ENCODE data around the gene MAS1. TPM values are rescaled to one million over a fixed set of nuclear protein-coding genes. Genes with fewer than 3 reads are reported as not detected.

Gene MAS1
- total and polyA plus RNA-seq, 8 donors = under 0.01 TPM; not detected in 7

DNA sequence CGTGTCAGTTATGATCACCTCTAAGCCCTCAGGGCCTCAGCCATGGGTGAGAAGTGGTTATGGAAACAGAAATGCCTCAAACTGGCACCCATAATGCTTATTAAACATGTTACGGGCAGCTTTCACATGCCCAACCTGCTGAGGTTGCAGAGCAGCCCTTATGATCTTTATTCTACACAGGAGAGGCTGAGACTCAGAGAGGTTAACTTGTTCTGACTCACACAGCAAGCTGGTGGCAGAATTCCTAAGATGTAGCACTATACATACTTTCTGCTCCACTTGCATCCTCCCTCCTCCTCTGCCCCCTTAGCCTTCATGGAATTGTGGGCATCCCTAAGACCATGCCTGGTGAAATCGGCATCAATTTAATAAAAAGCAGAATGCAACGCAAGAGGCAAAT lies 43.4 kb downstream of the MAS1 start:
- Histone ChIP-seq H3K9me3 (no peaks in the 10 kb centered on the region), H3K27ac (no peak overlapping the region), H3K4me1 (peaks cover under 1 to 20% (median 3%) of the 10 kb centered on the region in 3 donors), H3K36me3 (no peaks in the 10 kb centered on the region), H3K4me3 (no peak overlapping the region), H3K27me3 (no peaks in the 10 kb centered on the region)
- ATAC-seq (no peak), FAIRE-seq (no peak), DNase-seq (no peak)
- 92 to 94% methylated on average over 4 of the region's 4 CpGs for WGBS, 2 donors
- intact Hi-C loops (cut with DNase I) = no loop called here
- no peak for TF ChIP-seq CTCF (IDR thresholded peaks at IDR 0.05)

GRCh38 chr6:159935065-159935464 lies 44.3 kb downstream of the MAS1 start:
- Histone ChIP-seq H3K4me3 (no peak overlapping the region), H3K9me3 (no peaks in the 10 kb centered on the region), H3K36me3 (no peaks in the 10 kb centered on the region), H3K27ac (no peak overlapping the region), H3K4me1 (peaks cover 9 to 21% (median 10%) of the 10 kb centered on the region in 3 donors), H3K27me3 (no peaks in the 10 kb centered on the region)
- TF ChIP-seq CTCF (IDR thresholded peaks at IDR 0.05) = no peak
- intact Hi-C loops (cut with DNase I) = no loop called here
- peak; percentile 55 to 65 (median 56) for ATAC-seq
- no peak for DNase-seq
- WGBS, 2 donors = 31 to 50% methylated on average over 2 of the region's 2 CpGs
- FAIRE-seq = no peak

DNA sequence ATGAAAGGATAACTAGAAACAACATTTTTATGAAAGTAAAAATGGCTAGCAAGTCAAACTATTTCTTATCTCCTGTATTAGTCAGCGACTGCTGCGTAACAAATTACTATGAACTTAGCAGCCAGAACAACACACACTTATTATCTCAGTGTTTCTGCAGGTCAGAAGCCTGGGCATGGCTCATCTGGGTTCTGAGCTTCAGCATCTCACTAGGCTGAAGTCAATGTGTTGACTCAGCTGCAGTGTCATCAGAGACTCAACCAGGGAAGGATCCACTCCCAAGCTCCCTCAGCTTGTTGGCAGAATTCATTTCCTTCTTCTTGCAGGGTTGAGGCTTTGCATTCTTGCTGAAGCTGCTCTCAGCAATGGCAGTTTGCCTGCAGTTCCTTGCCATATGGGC lies 44.8 kb downstream of the MAS1 start:
- intact Hi-C loops (cut with DNase I) = no loop called here
- no peak overlapping the region for H3K4me3 ChIP-seq
- ATAC-seq = no peak
- FAIRE-seq = no peak
- H3K27ac ChIP-seq = no peak overlapping the region
- 94 to 97% methylated on average over 2 of the region's 2 CpGs for WGBS, 2 donors
- no peak for TF ChIP-seq CTCF (IDR thresholded peaks at IDR 0.05)
- no peaks in the 10 kb centered on the region for H3K27me3 ChIP-seq
- no peaks in the 10 kb centered on the region for H3K9me3 ChIP-seq
- DNase-seq = no peak
- peaks cover 11 to 19% (median 13%) of the 10 kb centered on the region in 3 donors for H3K4me1 ChIP-seq
- no peaks in the 10 kb centered on the region for H3K36me3 ChIP-seq

- no peaks in the 10 kb centered on the region for H3K9me3 ChIP-seq
- FAIRE-seq (no peak), ATAC-seq (peak; percentile 81 to 87 (median 83)), DNase-seq (peak in 4 of 6 donors; percentile 39 to 53 (median 42))
- 19 to 21% methylated on average over 6 of the region's 6 CpGs for WGBS, 2 donors
- peak overlapping the region in 3 of 4 donors; percentile 41 to 77 (median 71) for H3K27ac ChIP-seq
- no peak for TF ChIP-seq CTCF (IDR thresholded peaks at IDR 0.05)
- no peaks in the 10 kb centered on the region for H3K36me3 ChIP-seq
- intact Hi-C loops (cut with DNase I) = loop anchor here in 1 of 3 donors (10.0 kb wide), 1 partner anchor 75 kb away; no protein-coding TSS in a partner anchor
- H3K27me3 ChIP-seq = no peaks in the 10 kb centered on the region
- no peak overlapping the region for H3K4me3 ChIP-seq
- H3K4me1 ChIP-seq = peaks cover 11 to 16% (median 13%) of the 10 kb centered on the region in 3 donors
Observed at GRCh38 chr6:159939591-159940016, 48.8 kb downstream of the MAS1 start.

Other genes with a start within 250 kb of the MAS1 start
- gene SOD2, start 197.7 kb upstream of the MAS1 start, total RNA-seq = 100 to 1,000 TPM; 155 to 792 (median 241) TPM
- 100 to 1,000 TPM in 1 of 2 donors, 10 to 100 TPM in 1; 97.7 to 162 TPM for gene SOD2, start 197.7 kb upstream of the MAS1 start, polyA plus RNA-seq
- 10 to 100 TPM; 35.6 to 51.4 (median 42.8) TPM for gene WTAP, start 163.5 kb upstream of the MAS1 start, total RNA-seq
- 10 to 100 TPM; 55.4 to 85.6 TPM for gene WTAP, start 163.5 kb upstream of the MAS1 start, polyA plus RNA-seq
- 1 to 10 TPM; 3.3 to 9.6 (median 7.4) TPM for gene ACAT2, start 128.9 kb upstream of the MAS1 start, total RNA-seq
- gene ACAT2, start 128.9 kb upstream of the MAS1 start, polyA plus RNA-seq = 10 to 100 TPM in 1 of 2 donors, 1 to 10 TPM in 1; 6.7 to 10.1 TPM
- gene TCP1, start 101.4 kb upstream of the MAS1 start, total RNA-seq = 10 to 100 TPM; 60.6 to 85.1 (median 75.2) TPM
- 10 to 100 TPM; 43.7 to 91.7 TPM for gene TCP1, start 101.4 kb upstream of the MAS1 start, polyA plus RNA-seq
- gene MRPL18, start 100.5 kb upstream of the MAS1 start, total RNA-seq = 10 to 100 TPM; 19.3 to 28.2 (median 25.0) TPM
- 10 to 100 TPM; 45.0 to 47.9 TPM for gene MRPL18, start 100.5 kb upstream of the MAS1 start, polyA plus RNA-seq
- 1 to 10 TPM in 1 of 6 donors, under 1 TPM in 5; 0.21 to 1.4 (median 0.46) TPM for gene PNLDC1, start 90.7 kb upstream of the MAS1 start, total RNA-seq
- 1 to 10 TPM; 1.4 to 1.7 TPM for gene PNLDC1, start 90.7 kb upstream of the MAS1 start, polyA plus RNA-seq
- gene IGF2R, start 78.1 kb downstream of the MAS1 start, total RNA-seq = 10 to 100 TPM; 27.5 to 54.0 (median 37.7) TPM
- gene IGF2R, start 78.1 kb downstream of the MAS1 start, polyA plus RNA-seq = 10 to 100 TPM; 11.0 to 14.5 TPM
- 1 to 10 TPM in 3 of 6 donors, under 1 TPM in 3; 0.59 to 2.5 (median 1.2) TPM for gene SLC22A1, start 230.8 kb downstream of the MAS1 start, total RNA-seq
- under 1 TPM; 0.53 to 0.80 TPM for gene SLC22A1, start 230.8 kb downstream of the MAS1 start, polyA plus RNA-seq

Data from pancreas (tissue), 10 donors.